DOHH2 (cell line): ENCODE measurements around the gene IFNL4.

ENCODE experiments used
- H3F3A ChIP-seq: fragments of 200-600 bp; sonication (generic), shearing (Covaris generic); 2 replicates; pipeline ENCODE4 v1.6.0; 2016; ENCODE audit warnings: antibody characterized with exemption, mild to moderate bottlenecking; ENCODE audit not compliant: control insufficient read depth, insufficient read depth
- H3K27ac ChIP-seq: fragments of 200-600 bp; sonication (generic); 2 replicates; pipeline ENCODE4 v1.5.1; 2014; ENCODE audit warnings: low read depth, mild to moderate bottlenecking, low read length, moderate library complexity
- H3K27me3 ChIP-seq: fragments of 200-600 bp; sonication (generic); 2 replicates; pipeline ENCODE4 v1.6.1; 2014; ENCODE audit warnings: mild to moderate bottlenecking, low read length, mixed read lengths; ENCODE audit not compliant: control insufficient read depth
- H3K36me3 ChIP-seq: fragments of 200-600 bp; sonication (generic); 2 replicates; pipeline ENCODE4 v1.6.1; 2014; ENCODE audit warnings: mild to moderate bottlenecking, low read length, moderate library complexity, mixed read lengths; ENCODE audit not compliant: control insufficient read depth
- H3K4me1 ChIP-seq: fragments of 200-600 bp; sonication (generic); 2 replicates; pipeline ENCODE4 v1.6.1; 2014; ENCODE audit warnings: mild to moderate bottlenecking, low read length, mixed read lengths; ENCODE audit not compliant: control insufficient read depth
- H3K4me2 ChIP-seq: fragments of 200-600 bp; sonication (generic); 2 replicates; pipeline ENCODE4 v1.6.0; 2014; ENCODE audit warnings: mild to moderate bottlenecking, low read length, moderate library complexity
- H3K4me3 ChIP-seq: fragments of 200-600 bp; sonication (generic); 2 replicates; pipeline ENCODE4 v1.5.1; 2014; ENCODE audit warnings: mild to moderate bottlenecking, low read length, mixed read lengths
- H3K79me2 ChIP-seq: fragments of 200-600 bp; sonication (generic); 2 replicates; pipeline ENCODE4 v1.6.1; 2014; ENCODE audit warnings: mild to moderate bottlenecking, low read length, mixed read lengths; ENCODE audit not compliant: control insufficient read depth
- H3K9me2 ChIP-seq: fragments of 200-600 bp; sonication (generic); replicated peaks from 2 replicates; pipeline ENCODE4 v1.6.1; 2014; ENCODE audit warnings: mild to moderate bottlenecking, low read length, mixed read lengths; ENCODE audit not compliant: control insufficient read depth
- H3K9me3 ChIP-seq: fragments of 200-600 bp; sonication (generic); 2 replicates; pipeline ENCODE4 v1.6.1; 2014; ENCODE audit warnings: antibody characterized with exemption, low read length, mixed read lengths; ENCODE audit not compliant: control insufficient read depth, insufficient read depth
- H4K20me1 ChIP-seq: fragments of 200-600 bp; sonication (generic); 2 replicates; pipeline ENCODE4 v1.6.0; 2014; ENCODE audit warnings: low read depth, mild to moderate bottlenecking, antibody characterized with exemption, low read length, moderate library complexity; ENCODE audit not compliant: control insufficient read depth, insufficient read depth
- EZH2phosphoT487 ChIP-seq: fragments of 200-600 bp; sonication (generic); IDR thresholded peaks from 2 replicates; pipeline ENCODE4 v1.6.1; 2017; ENCODE audit warnings: borderline replicate concordance, mild to moderate bottlenecking, antibody characterized with exemption, low read length, moderate library complexity, mixed read lengths
- TF ChIP-seq, protein P1 (sequence below): fragments of 200-600 bp; sonication (generic); IDR thresholded peaks from one replicate; pipeline ENCODE4 v1.5.1; 2014; ENCODE audit warnings: antibody characterized with exemption, mild to moderate bottlenecking, low read depth, low read length; ENCODE audit not compliant: poor library complexity, severe bottlenecking

The IFNL4 gene

DNA sequence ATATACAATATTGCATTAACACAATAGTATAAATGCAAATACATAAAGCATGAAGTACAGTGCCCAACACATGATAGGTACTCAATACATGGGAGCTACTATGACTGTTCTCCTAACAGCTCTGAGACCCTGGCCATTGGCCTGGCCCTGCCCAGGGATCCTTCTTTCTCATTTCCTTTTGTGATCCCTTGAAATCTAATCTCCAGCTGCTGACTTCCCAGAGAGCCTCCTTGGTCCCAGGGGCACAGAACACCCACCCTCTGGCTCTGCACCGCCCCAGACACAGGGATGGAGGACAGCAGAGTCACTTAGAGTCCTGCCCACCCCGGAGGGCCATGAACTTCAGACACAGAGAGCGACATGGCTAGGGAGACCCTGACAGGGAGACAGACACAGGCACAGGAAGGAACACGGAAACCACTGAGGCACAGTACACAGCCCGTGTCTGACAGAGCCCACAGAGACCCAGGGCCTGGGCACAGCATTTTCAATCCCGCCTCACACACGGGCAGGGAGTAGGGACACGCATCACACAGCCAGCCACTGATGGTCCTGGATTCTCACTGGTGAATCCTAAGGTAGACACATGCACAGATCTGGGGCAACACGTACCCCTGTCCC, 40.4 kb downstream of the IFNL4 start:
- no peaks in the 10 kb centered on the region for H3K9me2 ChIP-seq
- no peak for TF ChIP-seq EZH2phosphoT487
- TF ChIP-seq, protein P1, sequence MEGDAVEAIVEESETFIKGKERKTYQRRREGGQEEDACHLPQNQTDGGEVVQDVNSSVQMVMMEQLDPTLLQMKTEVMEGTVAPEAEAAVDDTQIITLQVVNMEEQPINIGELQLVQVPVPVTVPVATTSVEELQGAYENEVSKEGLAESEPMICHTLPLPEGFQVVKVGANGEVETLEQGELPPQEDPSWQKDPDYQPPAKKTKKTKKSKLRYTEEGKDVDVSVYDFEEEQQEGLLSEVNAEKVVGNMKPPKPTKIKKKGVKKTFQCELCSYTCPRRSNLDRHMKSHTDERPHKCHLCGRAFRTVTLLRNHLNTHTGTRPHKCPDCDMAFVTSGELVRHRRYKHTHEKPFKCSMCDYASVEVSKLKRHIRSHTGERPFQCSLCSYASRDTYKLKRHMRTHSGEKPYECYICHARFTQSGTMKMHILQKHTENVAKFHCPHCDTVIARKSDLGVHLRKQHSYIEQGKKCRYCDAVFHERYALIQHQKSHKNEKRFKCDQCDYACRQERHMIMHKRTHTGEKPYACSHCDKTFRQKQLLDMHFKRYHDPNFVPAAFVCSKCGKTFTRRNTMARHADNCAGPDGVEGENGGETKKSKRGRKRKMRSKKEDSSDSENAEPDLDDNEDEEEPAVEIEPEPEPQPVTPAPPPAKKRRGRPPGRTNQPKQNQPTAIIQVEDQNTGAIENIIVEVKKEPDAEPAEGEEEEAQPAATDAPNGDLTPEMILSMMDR: no peak
- H3F3A ChIP-seq: no peaks in the 10 kb centered on the region
- H3K4me1 ChIP-seq: no peaks in the 10 kb centered on the region
- no peaks in the 10 kb centered on the region for H3K9me3 ChIP-seq
- no peaks in the 10 kb centered on the region for H4K20me1 ChIP-seq
- H3K79me2 ChIP-seq: no peaks in the 10 kb centered on the region
- no peaks in the 10 kb centered on the region for H3K36me3 ChIP-seq
- H3K27me3 ChIP-seq: no peaks in the 10 kb centered on the region
- no peak overlapping the region for H3K27ac ChIP-seq
- no peak overlapping the region for H3K4me2 ChIP-seq
- H3K4me3 ChIP-seq: no peak overlapping the region

DNA sequence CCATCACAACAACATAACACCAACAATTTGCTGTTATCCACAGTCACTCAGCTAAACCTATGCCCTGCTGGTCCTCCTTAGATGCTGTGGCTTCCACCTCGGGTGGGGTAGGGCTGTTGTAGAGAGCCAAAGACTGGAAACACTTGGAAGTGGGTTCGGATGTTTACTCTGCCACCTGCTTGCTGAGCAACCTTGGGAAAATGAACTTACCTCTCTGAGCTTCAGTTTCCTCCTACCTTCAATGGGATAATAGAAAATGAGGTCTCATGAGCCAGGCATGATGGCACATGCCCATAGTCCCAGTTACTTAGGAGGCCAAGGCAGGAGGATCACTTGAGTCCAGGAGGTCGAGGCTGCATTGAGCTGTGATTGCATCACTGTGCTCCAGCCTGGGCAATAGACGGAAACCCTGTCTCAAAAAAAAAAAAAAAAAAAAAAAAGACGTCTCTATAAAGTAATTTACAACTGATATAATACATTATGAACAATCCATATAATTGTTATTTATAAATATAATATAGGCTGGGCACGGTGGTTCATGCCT, 41.3 kb downstream of the IFNL4 start:
- no peak overlapping the region for H3K4me3 ChIP-seq
- no peaks in the 10 kb centered on the region for H3K9me3 ChIP-seq
- H3F3A ChIP-seq: no peaks in the 10 kb centered on the region
- no peaks in the 10 kb centered on the region for H3K79me2 ChIP-seq
- TF ChIP-seq, protein P1: no peak
- no peak for TF ChIP-seq EZH2phosphoT487
- no peaks in the 10 kb centered on the region for H3K4me1 ChIP-seq
- H3K27ac ChIP-seq: no peak overlapping the region
- no peaks in the 10 kb centered on the region for H4K20me1 ChIP-seq
- no peaks in the 10 kb centered on the region for H3K9me2 ChIP-seq
- H3K27me3 ChIP-seq: no peaks in the 10 kb centered on the region
- H3K36me3 ChIP-seq: no peaks in the 10 kb centered on the region
- H3K4me2 ChIP-seq: no peak overlapping the region

DNA sequence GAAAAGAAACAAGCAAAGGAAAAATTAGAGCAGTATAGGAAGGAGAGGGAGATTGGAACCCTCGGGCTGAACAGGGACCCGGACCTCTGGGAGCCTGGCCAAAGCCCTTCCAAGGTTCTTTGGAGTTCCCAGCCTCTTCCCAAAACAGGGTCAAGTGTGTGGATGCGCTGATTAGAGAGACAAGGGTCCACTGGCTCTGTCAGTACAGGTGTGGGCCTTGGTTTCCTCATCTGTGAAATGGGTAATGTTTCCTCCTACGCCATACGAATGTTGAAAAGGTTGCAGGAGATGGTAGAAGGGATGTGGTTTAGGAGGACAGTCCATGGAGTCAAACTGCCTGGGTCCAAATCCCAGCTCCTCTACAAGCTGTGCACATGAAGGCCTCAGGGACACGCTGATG, 42.5 kb downstream of the IFNL4 start:
- Histone ChIP-seq H3K4me1 (no peaks in the 10 kb centered on the region), H3K36me3 (no peaks in the 10 kb centered on the region), H3K27me3 (no peaks in the 10 kb centered on the region), H4K20me1 (no peaks in the 10 kb centered on the region), H3F3A (no peaks in the 10 kb centered on the region), H3K9me3 (no peaks in the 10 kb centered on the region), H3K4me2 (no peak overlapping the region), H3K79me2 (no peaks in the 10 kb centered on the region), H3K4me3 (no peak overlapping the region), H3K9me2 (no peaks in the 10 kb centered on the region), H3K27ac (no peak overlapping the region)
- no peak for TF ChIP-seq EZH2phosphoT487
- TF ChIP-seq, protein P1: no peak
